Keratinocyte (primary cell): ENCODE measurements around the gene KEAP1.
"Not testable (repeated sequence)": the region's sequence is repeated elsewhere in the genome, so short reads cannot be mapped to it uniquely, and the experiment has no call there.

Experiments
- EZH2 ChIP-seq: IDR thresholded peaks from one replicate; pipeline ENCODE4 v1.6.1; 2012; ENCODE audit warnings: inconsistent platforms, mild to moderate bottlenecking, low read length, moderate library complexity
- TF ChIP-seq, protein P1 (sequence below), 3 experiments: IDR thresholded peaks in 1 of 3; conservative IDR thresholded peaks in 1 of 3; optimal IDR thresholded peaks in 1 of 3; 2 replicates in 2 of 3; 3 replicates in 1 of 3; pipeline versions ENCODE3 to v1.5.1; 2011; ENCODE audit warnings: low read length in 3 of 3, mild to moderate bottlenecking in 3 of 3, moderate library complexity in 2 of 3, control low read depth in 1 of 3, inconsistent platforms in 1 of 3; ENCODE audit not compliant: insufficient read depth in 2 of 3; ENCODE audit errors: extremely low read depth in 1 of 3

DNA sequence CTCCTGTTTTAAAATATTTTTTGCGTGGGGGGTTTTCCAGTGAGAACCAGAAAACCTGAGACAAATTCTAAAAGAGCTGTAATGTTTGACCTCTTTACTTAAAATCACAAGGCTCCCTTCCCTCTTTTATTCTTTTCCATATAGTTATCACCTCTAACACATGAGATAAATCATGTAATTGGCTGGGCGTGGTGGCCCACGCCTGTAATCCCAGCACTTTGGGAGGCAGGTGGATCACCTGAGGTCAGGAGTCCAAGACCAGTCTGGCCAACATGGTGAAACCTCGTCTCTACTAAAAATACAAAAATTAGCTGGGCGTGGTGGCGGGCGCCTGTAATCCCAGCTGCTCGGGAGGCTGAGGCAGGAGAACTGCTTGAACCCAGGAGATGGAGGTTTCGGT is 47.9 kb upstream of the KEAP1 start:
- TF ChIP-seq EZH2 = not testable (repeated sequence)
- TF ChIP-seq, protein P1, sequence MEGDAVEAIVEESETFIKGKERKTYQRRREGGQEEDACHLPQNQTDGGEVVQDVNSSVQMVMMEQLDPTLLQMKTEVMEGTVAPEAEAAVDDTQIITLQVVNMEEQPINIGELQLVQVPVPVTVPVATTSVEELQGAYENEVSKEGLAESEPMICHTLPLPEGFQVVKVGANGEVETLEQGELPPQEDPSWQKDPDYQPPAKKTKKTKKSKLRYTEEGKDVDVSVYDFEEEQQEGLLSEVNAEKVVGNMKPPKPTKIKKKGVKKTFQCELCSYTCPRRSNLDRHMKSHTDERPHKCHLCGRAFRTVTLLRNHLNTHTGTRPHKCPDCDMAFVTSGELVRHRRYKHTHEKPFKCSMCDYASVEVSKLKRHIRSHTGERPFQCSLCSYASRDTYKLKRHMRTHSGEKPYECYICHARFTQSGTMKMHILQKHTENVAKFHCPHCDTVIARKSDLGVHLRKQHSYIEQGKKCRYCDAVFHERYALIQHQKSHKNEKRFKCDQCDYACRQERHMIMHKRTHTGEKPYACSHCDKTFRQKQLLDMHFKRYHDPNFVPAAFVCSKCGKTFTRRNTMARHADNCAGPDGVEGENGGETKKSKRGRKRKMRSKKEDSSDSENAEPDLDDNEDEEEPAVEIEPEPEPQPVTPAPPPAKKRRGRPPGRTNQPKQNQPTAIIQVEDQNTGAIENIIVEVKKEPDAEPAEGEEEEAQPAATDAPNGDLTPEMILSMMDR (optimal IDR thresholded peaks at IDR 0.05 in 1 of 3, IDR thresholded peaks at IDR 0.05 in 1 of 3, conservative IDR thresholded peaks at IDR 0.05 in 1 of 3; ENCODE audit: extremely low read depth in 1 of 3, insufficient read depth in 2 of 3, low read length in 3 of 3) = not testable (repeated sequence)
